DOHH2 (cell line): ENCODE data around the gene SURF1.

Source experiments
- H3F3A ChIP-seq: fragments of 200-600 bp; sonication (generic), shearing (Covaris generic); 2 replicates; pipeline ENCODE4 v1.6.0; 2016; ENCODE audit warnings: antibody characterized with exemption, mild to moderate bottlenecking; ENCODE audit not compliant: control insufficient read depth, insufficient read depth
- H3K27ac ChIP-seq: fragments of 200-600 bp; sonication (generic); 2 replicates; pipeline ENCODE4 v1.5.1; 2014; ENCODE audit warnings: low read depth, mild to moderate bottlenecking, low read length, moderate library complexity
- H3K27me3 ChIP-seq: fragments of 200-600 bp; sonication (generic); 2 replicates; pipeline ENCODE4 v1.6.1; 2014; ENCODE audit warnings: mild to moderate bottlenecking, low read length, mixed read lengths; ENCODE audit not compliant: control insufficient read depth
- H3K36me3 ChIP-seq: fragments of 200-600 bp; sonication (generic); 2 replicates; pipeline ENCODE4 v1.6.1; 2014; ENCODE audit warnings: mild to moderate bottlenecking, low read length, moderate library complexity, mixed read lengths; ENCODE audit not compliant: control insufficient read depth
- H3K4me1 ChIP-seq: fragments of 200-600 bp; sonication (generic); 2 replicates; pipeline ENCODE4 v1.6.1; 2014; ENCODE audit warnings: mild to moderate bottlenecking, low read length, mixed read lengths; ENCODE audit not compliant: control insufficient read depth
- H3K4me2 ChIP-seq: fragments of 200-600 bp; sonication (generic); 2 replicates; pipeline ENCODE4 v1.6.0; 2014; ENCODE audit warnings: mild to moderate bottlenecking, low read length, moderate library complexity
- H3K4me3 ChIP-seq: fragments of 200-600 bp; sonication (generic); 2 replicates; pipeline ENCODE4 v1.5.1; 2014; ENCODE audit warnings: mild to moderate bottlenecking, low read length, mixed read lengths
- H3K79me2 ChIP-seq: fragments of 200-600 bp; sonication (generic); 2 replicates; pipeline ENCODE4 v1.6.1; 2014; ENCODE audit warnings: mild to moderate bottlenecking, low read length, mixed read lengths; ENCODE audit not compliant: control insufficient read depth
- H3K9me2 ChIP-seq: fragments of 200-600 bp; sonication (generic); replicated peaks from 2 replicates; pipeline ENCODE4 v1.6.1; 2014; ENCODE audit warnings: mild to moderate bottlenecking, low read length, mixed read lengths; ENCODE audit not compliant: control insufficient read depth
- H3K9me3 ChIP-seq: fragments of 200-600 bp; sonication (generic); 2 replicates; pipeline ENCODE4 v1.6.1; 2014; ENCODE audit warnings: antibody characterized with exemption, low read length, mixed read lengths; ENCODE audit not compliant: control insufficient read depth, insufficient read depth
- H4K20me1 ChIP-seq: fragments of 200-600 bp; sonication (generic); 2 replicates; pipeline ENCODE4 v1.6.0; 2014; ENCODE audit warnings: low read depth, mild to moderate bottlenecking, antibody characterized with exemption, low read length, moderate library complexity; ENCODE audit not compliant: control insufficient read depth, insufficient read depth
- EZH2phosphoT487 ChIP-seq: fragments of 200-600 bp; sonication (generic); IDR thresholded peaks from 2 replicates; pipeline ENCODE4 v1.6.1; 2017; ENCODE audit warnings: borderline replicate concordance, mild to moderate bottlenecking, antibody characterized with exemption, low read length, moderate library complexity, mixed read lengths
- TF ChIP-seq, protein P1 (sequence below): fragments of 200-600 bp; sonication (generic); IDR thresholded peaks from one replicate; pipeline ENCODE4 v1.5.1; 2014; ENCODE audit warnings: antibody characterized with exemption, mild to moderate bottlenecking, low read depth, low read length; ENCODE audit not compliant: poor library complexity, severe bottlenecking

SURF1 gene

DNA sequence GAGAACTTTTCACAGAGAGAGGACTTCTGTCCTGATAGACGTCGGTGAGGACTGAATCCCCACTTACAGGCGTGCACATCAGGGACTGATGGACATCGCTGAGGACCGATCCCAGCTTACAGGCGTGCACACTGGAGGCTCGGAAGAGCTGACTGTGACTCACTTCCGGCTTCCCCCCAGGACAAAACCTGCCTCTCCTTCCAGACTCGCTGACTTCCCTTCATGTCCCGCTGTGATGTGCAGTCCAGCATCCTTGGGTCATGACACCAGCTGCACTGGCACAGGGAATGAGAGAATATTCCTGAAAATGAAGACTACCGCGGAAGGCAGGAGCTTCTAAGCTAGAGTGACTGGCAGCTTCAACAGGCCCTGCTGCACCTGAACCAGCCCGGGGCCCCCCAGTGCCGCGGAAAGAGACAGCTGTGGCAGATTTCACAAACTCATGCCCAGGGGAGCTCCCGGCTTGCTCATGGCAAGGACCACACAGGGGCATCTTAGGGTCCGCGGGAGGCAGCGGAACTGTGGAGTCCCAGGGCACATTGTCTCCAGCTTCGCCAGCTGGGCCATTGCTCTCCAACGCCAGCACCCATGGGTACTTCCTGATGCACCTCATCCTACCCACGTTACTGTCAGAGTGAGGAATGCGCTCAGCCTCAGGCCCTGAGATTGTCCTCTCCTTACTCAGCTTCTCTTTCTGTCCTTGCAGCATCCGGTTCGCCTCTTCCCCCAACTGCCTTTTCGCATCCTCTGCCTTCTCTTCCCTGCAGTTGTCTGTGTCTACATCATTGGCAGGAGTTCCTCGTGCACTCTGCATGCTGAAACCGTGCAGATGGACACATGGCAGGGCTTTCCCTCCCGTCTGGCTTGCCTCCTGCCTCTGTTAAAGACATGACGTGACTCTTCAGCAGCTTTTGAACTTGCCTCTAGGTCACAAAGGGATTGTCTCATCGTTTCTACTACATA is 49.8 kb downstream of the SURF1 start:
- no peaks in the 10 kb centered on the region for H3K79me2 ChIP-seq
- H3K9me2 ChIP-seq: no peaks in the 10 kb centered on the region
- no peak overlapping the region for H3K27ac ChIP-seq
- TF ChIP-seq, protein P1, sequence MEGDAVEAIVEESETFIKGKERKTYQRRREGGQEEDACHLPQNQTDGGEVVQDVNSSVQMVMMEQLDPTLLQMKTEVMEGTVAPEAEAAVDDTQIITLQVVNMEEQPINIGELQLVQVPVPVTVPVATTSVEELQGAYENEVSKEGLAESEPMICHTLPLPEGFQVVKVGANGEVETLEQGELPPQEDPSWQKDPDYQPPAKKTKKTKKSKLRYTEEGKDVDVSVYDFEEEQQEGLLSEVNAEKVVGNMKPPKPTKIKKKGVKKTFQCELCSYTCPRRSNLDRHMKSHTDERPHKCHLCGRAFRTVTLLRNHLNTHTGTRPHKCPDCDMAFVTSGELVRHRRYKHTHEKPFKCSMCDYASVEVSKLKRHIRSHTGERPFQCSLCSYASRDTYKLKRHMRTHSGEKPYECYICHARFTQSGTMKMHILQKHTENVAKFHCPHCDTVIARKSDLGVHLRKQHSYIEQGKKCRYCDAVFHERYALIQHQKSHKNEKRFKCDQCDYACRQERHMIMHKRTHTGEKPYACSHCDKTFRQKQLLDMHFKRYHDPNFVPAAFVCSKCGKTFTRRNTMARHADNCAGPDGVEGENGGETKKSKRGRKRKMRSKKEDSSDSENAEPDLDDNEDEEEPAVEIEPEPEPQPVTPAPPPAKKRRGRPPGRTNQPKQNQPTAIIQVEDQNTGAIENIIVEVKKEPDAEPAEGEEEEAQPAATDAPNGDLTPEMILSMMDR: no peak
- no peak for TF ChIP-seq EZH2phosphoT487
- H3K4me2 ChIP-seq: no peak overlapping the region
- no peaks in the 10 kb centered on the region for H3F3A ChIP-seq
- H3K9me3 ChIP-seq: no peaks in the 10 kb centered on the region
- no peak overlapping the region for H3K4me3 ChIP-seq
- no peaks in the 10 kb centered on the region for H3K4me1 ChIP-seq
- no peaks in the 10 kb centered on the region for H3K27me3 ChIP-seq
- H3K36me3 ChIP-seq: no peaks in the 10 kb centered on the region
- H4K20me1 ChIP-seq: no peaks in the 10 kb centered on the region

DNA sequence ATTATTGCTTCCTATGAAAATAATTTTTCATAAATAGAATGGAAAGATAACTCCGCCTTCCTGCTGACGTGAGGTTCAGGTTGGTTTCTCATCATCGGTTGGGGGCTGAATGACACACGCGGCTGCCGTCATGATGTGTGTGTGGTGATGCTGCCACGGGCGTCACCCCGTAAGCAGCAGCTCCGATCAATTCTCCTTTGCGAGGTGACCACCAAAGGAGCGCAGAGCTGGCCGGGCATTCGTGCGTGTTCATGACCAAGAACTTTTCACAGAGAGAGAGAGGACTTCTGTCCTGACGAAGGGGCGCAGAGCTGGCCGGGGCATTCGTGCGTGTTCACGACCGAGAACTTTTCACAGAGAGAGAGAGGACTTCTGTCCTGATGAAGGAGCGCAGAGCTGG is 50.6 kb downstream of the SURF1 start:
- Histone ChIP-seq H3K4me2 (no peak overlapping the region), H4K20me1 (no peaks in the 10 kb centered on the region), H3K79me2 (no peaks in the 10 kb centered on the region), H3F3A (no peaks in the 10 kb centered on the region), H3K4me3 (no peak overlapping the region), H3K4me1 (no peaks in the 10 kb centered on the region), H3K9me3 (no peaks in the 10 kb centered on the region), H3K9me2 (no peaks in the 10 kb centered on the region), H3K36me3 (no peaks in the 10 kb centered on the region), H3K27ac (no peak overlapping the region), H3K27me3 (no peaks in the 10 kb centered on the region)
- TF ChIP-seq, protein P1: no peak
- no peak for TF ChIP-seq EZH2phosphoT487

DNA sequence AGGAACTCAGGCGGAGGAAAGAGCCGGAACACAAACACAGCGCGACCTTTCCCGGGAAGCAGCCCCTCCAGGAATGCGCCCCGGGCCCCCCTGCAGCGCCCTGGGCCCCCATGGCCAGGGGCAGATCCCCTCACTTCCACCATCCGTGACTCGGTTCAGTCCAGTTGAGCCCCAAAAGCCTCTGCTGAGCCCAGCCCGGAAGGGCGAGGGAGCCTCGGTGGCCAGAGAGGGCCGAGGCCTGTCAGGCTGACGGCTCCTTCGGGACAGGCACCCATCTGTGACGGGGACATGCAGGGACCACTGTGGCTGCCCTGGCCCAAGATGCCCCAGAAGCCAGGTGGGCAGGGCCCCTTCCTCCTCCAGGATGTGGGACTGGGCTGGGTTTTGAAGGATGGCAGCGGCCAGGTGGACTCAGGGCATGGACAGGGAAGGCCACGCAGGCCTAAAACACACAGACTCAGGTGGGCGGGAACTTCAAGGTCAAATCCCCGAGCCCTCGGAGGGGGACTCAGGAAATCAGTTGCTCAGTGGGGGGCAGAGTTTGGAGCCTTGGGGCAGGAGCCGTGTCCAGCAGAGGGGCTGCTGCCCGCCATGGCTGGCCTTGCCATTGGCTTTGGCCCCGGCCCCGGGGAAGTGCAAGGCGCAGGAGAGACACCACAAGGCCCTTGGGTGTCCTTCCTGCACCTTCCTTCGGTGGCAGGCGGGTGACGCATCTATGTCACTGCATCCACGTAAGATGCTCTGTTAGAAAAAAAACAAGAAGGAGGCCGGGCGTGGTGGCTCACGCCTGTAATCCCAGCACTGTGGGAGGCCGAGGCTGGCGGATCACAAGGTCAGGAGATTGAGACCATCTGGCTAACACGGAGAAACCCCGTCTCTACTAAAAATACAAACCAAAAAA is 51.6 kb downstream of the SURF1 start:
- Histone ChIP-seq H3K27me3 (no peaks in the 10 kb centered on the region), H3K9me2 (no peaks in the 10 kb centered on the region), H3K9me3 (no peaks in the 10 kb centered on the region), H3K4me2 (no peak overlapping the region), H3F3A (no peaks in the 10 kb centered on the region), H3K4me3 (no peak overlapping the region), H3K79me2 (no peaks in the 10 kb centered on the region), H4K20me1 (no peaks in the 10 kb centered on the region), H3K4me1 (no peaks in the 10 kb centered on the region), H3K36me3 (no peaks in the 10 kb centered on the region), H3K27ac (no peak overlapping the region)
- no peak for TF ChIP-seq EZH2phosphoT487
- TF ChIP-seq, protein P1: no peak
